Measurements from ENCODE around the gene PRKG1. TPM values are rescaled to one million over a fixed set of nuclear protein-coding genes. Genes with fewer than 3 reads are reported as not detected.

The PRKG1 gene
- polyA plus RNA-seq, 1 donor (not counting 4 experiments of a cell fraction or from before 2014, with no cell fraction given): 0.24 TPM

DNA sequence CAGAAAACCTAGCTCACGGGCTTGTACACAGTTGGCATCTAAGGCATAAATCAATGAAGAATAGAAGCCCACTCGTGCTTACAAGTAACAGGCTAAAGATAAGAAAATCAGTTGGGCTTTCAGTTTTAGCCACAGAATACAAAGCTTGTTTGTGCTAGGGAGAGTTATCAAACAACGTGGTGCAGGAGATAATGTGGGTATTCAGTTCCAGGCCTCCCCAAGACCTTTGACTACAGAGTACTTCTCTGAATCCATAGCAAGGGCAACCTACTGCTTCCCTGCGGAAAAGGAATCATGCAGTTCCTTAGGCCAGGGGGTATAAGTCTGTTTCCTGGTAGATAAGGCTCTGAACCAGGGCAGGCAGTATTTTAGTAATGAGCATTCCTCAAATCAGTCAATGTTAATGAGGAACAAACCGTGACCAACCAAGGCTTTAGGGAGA, 844.6 kb downstream of the PRKG1 start:
- dilution Hi-C loops (cut with MboI; ENCODE audit: extremely low pct_ligation_motif_present, low sequenced_read_pairs): no loop called here
- no peaks in the 10 kb centered on the region for H3K9me3 ChIP-seq (ENCODE audit: control insufficient read depth, low read depth, low read length)
- no peak overlapping the region for H3K9ac ChIP-seq (ENCODE audit: control insufficient read depth, extremely low read depth, insufficient read depth, low read length)
- DNase-seq (ENCODE audit: low read depth, low spot score) (no peak), FAIRE-seq (no peak)
- no peak overlapping the region for H3K27ac ChIP-seq (ENCODE audit: control insufficient read depth, insufficient read depth, low read length)
- H3K79me2 ChIP-seq (ENCODE audit: control insufficient read depth, insufficient read depth, low read length): no peaks in the 10 kb centered on the region
- H3K9me1 ChIP-seq (ENCODE audit: control insufficient read depth, extremely low read depth, insufficient read depth, low read length): no peaks in the 10 kb centered on the region
- H4K20me1 ChIP-seq (ENCODE audit: control insufficient read depth, extremely low read depth, insufficient read depth, low read length): no peaks in the 10 kb centered on the region
- H3K4me3 ChIP-seq (ENCODE audit: control insufficient read depth in 2 of 3, extremely low read depth in 1 of 3, insufficient read depth in 2 of 3, low read depth in 1 of 3, low read length in 3 of 3): no peak overlapping the region
- no peak for TF ChIP-seq EZH2 (IDR thresholded peaks at IDR 0.05; ENCODE audit: low read length)
- TF ChIP-seq, protein P1, sequence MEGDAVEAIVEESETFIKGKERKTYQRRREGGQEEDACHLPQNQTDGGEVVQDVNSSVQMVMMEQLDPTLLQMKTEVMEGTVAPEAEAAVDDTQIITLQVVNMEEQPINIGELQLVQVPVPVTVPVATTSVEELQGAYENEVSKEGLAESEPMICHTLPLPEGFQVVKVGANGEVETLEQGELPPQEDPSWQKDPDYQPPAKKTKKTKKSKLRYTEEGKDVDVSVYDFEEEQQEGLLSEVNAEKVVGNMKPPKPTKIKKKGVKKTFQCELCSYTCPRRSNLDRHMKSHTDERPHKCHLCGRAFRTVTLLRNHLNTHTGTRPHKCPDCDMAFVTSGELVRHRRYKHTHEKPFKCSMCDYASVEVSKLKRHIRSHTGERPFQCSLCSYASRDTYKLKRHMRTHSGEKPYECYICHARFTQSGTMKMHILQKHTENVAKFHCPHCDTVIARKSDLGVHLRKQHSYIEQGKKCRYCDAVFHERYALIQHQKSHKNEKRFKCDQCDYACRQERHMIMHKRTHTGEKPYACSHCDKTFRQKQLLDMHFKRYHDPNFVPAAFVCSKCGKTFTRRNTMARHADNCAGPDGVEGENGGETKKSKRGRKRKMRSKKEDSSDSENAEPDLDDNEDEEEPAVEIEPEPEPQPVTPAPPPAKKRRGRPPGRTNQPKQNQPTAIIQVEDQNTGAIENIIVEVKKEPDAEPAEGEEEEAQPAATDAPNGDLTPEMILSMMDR (optimal IDR thresholded peaks at IDR 0.05 in 1 of 3, IDR thresholded peaks at IDR 0.05 in 1 of 3, conservative IDR thresholded peaks at IDR 0.05 in 1 of 3; ENCODE audit: extremely low read depth in 1 of 3, insufficient read depth in 2 of 3, low read length in 3 of 3): no peak
- no peaks in the 10 kb centered on the region for H3K27me3 ChIP-seq (ENCODE audit: control insufficient read depth, extremely low read depth, insufficient read depth, low read length)
- H2AFZ ChIP-seq (ENCODE audit: control insufficient read depth, low read length): no peak overlapping the region
- no peaks in the 10 kb centered on the region for H3K4me1 ChIP-seq (ENCODE audit: control insufficient read depth, extremely low read depth, insufficient read depth, low read length)
- no peaks in the 10 kb centered on the region for H3K36me3 ChIP-seq (ENCODE audit: control insufficient read depth in 2 of 2, extremely low read depth in 1 of 2, insufficient read depth in 2 of 2, low read length in 2 of 2)
- no peak overlapping the region for H3K4me2 ChIP-seq (ENCODE audit: control insufficient read depth, extremely low read depth, insufficient read depth, low read depth, low read length)

GRCh38 chr10:51920672-51921071, 846.4 kb downstream of the PRKG1 start:
- no peaks in the 10 kb centered on the region for H3K4me1 ChIP-seq (ENCODE audit: control insufficient read depth, extremely low read depth, insufficient read depth, low read length)
- no peak overlapping the region for H3K27ac ChIP-seq (ENCODE audit: control insufficient read depth, insufficient read depth, low read length)
- no peak overlapping the region for H3K4me3 ChIP-seq (ENCODE audit: control insufficient read depth in 2 of 3, extremely low read depth in 1 of 3, insufficient read depth in 2 of 3, low read depth in 1 of 3, low read length in 3 of 3)
- no peak for TF ChIP-seq EZH2 (IDR thresholded peaks at IDR 0.05; ENCODE audit: low read length)
- TF ChIP-seq, protein P1 (optimal IDR thresholded peaks at IDR 0.05 in 1 of 3, IDR thresholded peaks at IDR 0.05 in 1 of 3, conservative IDR thresholded peaks at IDR 0.05 in 1 of 3; ENCODE audit: extremely low read depth in 1 of 3, insufficient read depth in 2 of 3, low read length in 3 of 3): no peak
- dilution Hi-C loops (cut with MboI; ENCODE audit: extremely low pct_ligation_motif_present, low sequenced_read_pairs): no loop called here
- FAIRE-seq (no peak), DNase-seq (ENCODE audit: low read depth, low spot score) (no peak)
- no peaks in the 10 kb centered on the region for H3K79me2 ChIP-seq (ENCODE audit: control insufficient read depth, insufficient read depth, low read length)
- no peaks in the 10 kb centered on the region for H3K9me3 ChIP-seq (ENCODE audit: control insufficient read depth, low read depth, low read length)
- H3K36me3 ChIP-seq (ENCODE audit: control insufficient read depth in 2 of 2, extremely low read depth in 1 of 2, insufficient read depth in 2 of 2, low read length in 2 of 2): no peaks in the 10 kb centered on the region
- no peak overlapping the region for H3K4me2 ChIP-seq (ENCODE audit: control insufficient read depth, extremely low read depth, insufficient read depth, low read depth, low read length)
- no peak overlapping the region for H3K9ac ChIP-seq (ENCODE audit: control insufficient read depth, extremely low read depth, insufficient read depth, low read length)
- no peaks in the 10 kb centered on the region for H3K27me3 ChIP-seq (ENCODE audit: control insufficient read depth, extremely low read depth, insufficient read depth, low read length)
- H3K9me1 ChIP-seq (ENCODE audit: control insufficient read depth, extremely low read depth, insufficient read depth, low read length): no peaks in the 10 kb centered on the region
- H2AFZ ChIP-seq (ENCODE audit: control insufficient read depth, low read length): no peak overlapping the region
- no peaks in the 10 kb centered on the region for H4K20me1 ChIP-seq (ENCODE audit: control insufficient read depth, extremely low read depth, insufficient read depth, low read length)

All from keratinocyte (primary cell).